Measurements from ENCODE around the gene HNRNPUL2. TPM values are rescaled to one million over a fixed set of nuclear protein-coding genes. Genes with fewer than 3 reads are reported as not detected.

HNRNPUL2 gene
- total RNA-seq, 1 experiment from 2014 or later = 47.3 TPM

DNA sequence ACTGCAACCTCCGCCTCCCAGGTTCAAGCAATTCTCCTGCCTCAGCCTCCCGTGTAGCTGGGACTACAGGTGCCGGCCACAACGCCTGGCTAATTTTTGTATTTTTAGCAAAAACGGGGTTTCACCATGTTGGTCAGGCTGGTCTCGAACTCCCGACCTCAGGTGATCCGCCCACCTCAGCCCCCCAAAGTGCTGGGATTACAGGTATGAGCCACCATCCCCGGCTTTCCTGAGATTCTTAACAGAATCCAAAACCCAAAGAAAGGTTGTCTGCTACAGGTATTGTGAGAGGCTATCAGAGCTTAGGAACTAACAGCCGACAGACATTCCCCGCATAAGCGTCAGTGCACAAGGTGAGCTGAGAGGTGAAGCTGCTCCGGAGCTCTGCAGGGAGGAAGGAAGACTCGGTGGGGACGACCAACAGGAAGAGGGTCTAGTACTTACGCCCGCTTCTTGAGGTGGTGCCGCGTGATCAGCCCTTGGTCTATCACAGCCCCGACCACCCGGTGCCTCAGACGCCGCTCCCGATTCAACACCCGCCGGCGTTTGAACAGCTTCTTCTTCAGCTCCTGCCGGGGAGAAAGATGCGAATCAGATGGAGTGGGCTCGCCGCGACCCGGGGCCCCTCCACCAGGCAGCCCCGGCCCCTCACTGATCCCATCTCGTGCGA lies 62.7 kb downstream of the HNRNPUL2 start:
- Histone ChIP-seq H3K4me1 (ENCODE audit: control insufficient read depth, insufficient read depth, low read length) (peaks cover 16% of the 10 kb centered on the region), H3K4me3 (ENCODE audit: low read depth in 2 of 2, low read length in 2 of 2) (peak overlapping the region; percentile 94 to 96), H3K9me3 (ENCODE audit: control insufficient read depth, insufficient read depth, low read depth, low read length) (no peaks in the 10 kb centered on the region), H3K27ac (ENCODE audit: low read length) (peak overlapping the region; percentile 99), H3K27me3 (ENCODE audit: control insufficient read depth, insufficient read depth, low read length) (no peaks in the 10 kb centered on the region), H3K36me3 (ENCODE audit: control insufficient read depth, insufficient read depth, low read length) (peaks cover 9% of the 10 kb centered on the region)
- TF ChIP-seq POLR2AphosphoS5 (IDR thresholded peaks at IDR 0.05; ENCODE audit: low read depth, low read length) (no peak), SIN3A (IDR thresholded peaks at IDR 0.05; ENCODE audit: borderline replicate concordance, insufficient read depth, low read depth, low read length) (no peak)
- TF ChIP-seq, protein P1, sequence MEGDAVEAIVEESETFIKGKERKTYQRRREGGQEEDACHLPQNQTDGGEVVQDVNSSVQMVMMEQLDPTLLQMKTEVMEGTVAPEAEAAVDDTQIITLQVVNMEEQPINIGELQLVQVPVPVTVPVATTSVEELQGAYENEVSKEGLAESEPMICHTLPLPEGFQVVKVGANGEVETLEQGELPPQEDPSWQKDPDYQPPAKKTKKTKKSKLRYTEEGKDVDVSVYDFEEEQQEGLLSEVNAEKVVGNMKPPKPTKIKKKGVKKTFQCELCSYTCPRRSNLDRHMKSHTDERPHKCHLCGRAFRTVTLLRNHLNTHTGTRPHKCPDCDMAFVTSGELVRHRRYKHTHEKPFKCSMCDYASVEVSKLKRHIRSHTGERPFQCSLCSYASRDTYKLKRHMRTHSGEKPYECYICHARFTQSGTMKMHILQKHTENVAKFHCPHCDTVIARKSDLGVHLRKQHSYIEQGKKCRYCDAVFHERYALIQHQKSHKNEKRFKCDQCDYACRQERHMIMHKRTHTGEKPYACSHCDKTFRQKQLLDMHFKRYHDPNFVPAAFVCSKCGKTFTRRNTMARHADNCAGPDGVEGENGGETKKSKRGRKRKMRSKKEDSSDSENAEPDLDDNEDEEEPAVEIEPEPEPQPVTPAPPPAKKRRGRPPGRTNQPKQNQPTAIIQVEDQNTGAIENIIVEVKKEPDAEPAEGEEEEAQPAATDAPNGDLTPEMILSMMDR (IDR thresholded peaks at IDR 0.05) = no peak
- intact Hi-C loops (cut with micrococcal nuclease; ENCODE audit: unreplicated experiment) = no loop called here
- ChIA-PET POLR2A (interaction anchor here (0.5 to 1.7 kb wide), 13 partner anchors 9 to 226 kb away, joined by 3 to 10 read pairs (median 3); partner anchors contain the start of genes HNRNPUL2, INTS5 and TTC9C), CTCF (interaction anchor here (0.6 to 0.9 kb wide), 2 partner anchors 53 to 54 kb away, joined by 3 to 6 read pairs; no protein-coding TSS in a partner anchor)
- TSS peak; percentile 83 for BruUV-seq (replicated peaks)
- ATAC-seq (peak; percentile 46), DNase-seq (ENCODE audit: low read depth, low spot score) (no peak)
- in situ Hi-C loops (cut with HindIII; ENCODE audit: low pct_unique_long_range_greater_than_20kb, low sequenced_read_pairs) = no loop called here

Other genes with a start within 250 kb of the HNRNPUL2 start
- 844 TPM for gene AHNAK, start 180.7 kb downstream of the HNRNPUL2 start, total RNA-seq (2021; ENCODE audit: unreplicated experiment)
- gene EEF1G, start 153.6 kb downstream of the HNRNPUL2 start, total RNA-seq (2021; ENCODE audit: unreplicated experiment) = 1,119 TPM
- gene TUT1, start 135.9 kb downstream of the HNRNPUL2 start, total RNA-seq (2021; ENCODE audit: unreplicated experiment) = 19.9 TPM
- 163 TPM for gene MTA2, start 125.6 kb downstream of the HNRNPUL2 start, total RNA-seq (2021; ENCODE audit: unreplicated experiment)
- gene EML3, start 114.7 kb downstream of the HNRNPUL2 start, total RNA-seq (2021; ENCODE audit: unreplicated experiment) = 88.8 TPM
- 2.7 TPM for gene ROM1, start 114.2 kb downstream of the HNRNPUL2 start, total RNA-seq (2021; ENCODE audit: unreplicated experiment)
- gene B3GAT3, start 105.5 kb downstream of the HNRNPUL2 start, total RNA-seq (2021; ENCODE audit: unreplicated experiment) = 68.2 TPM
- 415 TPM for gene GANAB, start 80.8 kb downstream of the HNRNPUL2 start, total RNA-seq (2021; ENCODE audit: unreplicated experiment)
- 22.0 TPM for gene INTS5, start 74.2 kb downstream of the HNRNPUL2 start, total RNA-seq (2021; ENCODE audit: unreplicated experiment)
- gene C11orf98, start 62.2 kb downstream of the HNRNPUL2 start, total RNA-seq (2021; ENCODE audit: unreplicated experiment) = 96.7 TPM
- 36.9 TPM for gene CSKMT, start 62.1 kb downstream of the HNRNPUL2 start, total RNA-seq (2021; ENCODE audit: unreplicated experiment)
- 7.4 TPM for gene UQCC3, start 55.8 kb downstream of the HNRNPUL2 start, total RNA-seq (2021; ENCODE audit: unreplicated experiment)
- 15.5 TPM for gene LBHD1, start 55.2 kb downstream of the HNRNPUL2 start, total RNA-seq (2021; ENCODE audit: unreplicated experiment)
- gene UBXN1, start 48.4 kb downstream of the HNRNPUL2 start, total RNA-seq (2021; ENCODE audit: unreplicated experiment) = 105 TPM
- 0.13 TPM for gene LRRN4CL, start 37.9 kb downstream of the HNRNPUL2 start, total RNA-seq (2021; ENCODE audit: unreplicated experiment)
- gene BSCL2, start 20.0 kb downstream of the HNRNPUL2 start, total RNA-seq (2021; ENCODE audit: unreplicated experiment) = 82.1 TPM
- not detected for gene GNG3, start 19.8 kb downstream of the HNRNPUL2 start, total RNA-seq (2021; ENCODE audit: unreplicated experiment)
- 39.4 TPM for gene TTC9C, start 1.0 kb upstream of the HNRNPUL2 start, total RNA-seq (2021; ENCODE audit: unreplicated experiment)
- 12.9 TPM for gene ZBTB3, start 26.7 kb upstream of the HNRNPUL2 start, total RNA-seq (2021; ENCODE audit: unreplicated experiment)
- 114 TPM for gene POLR2G, start 34.1 kb upstream of the HNRNPUL2 start, total RNA-seq (2021; ENCODE audit: unreplicated experiment)
- 32.6 TPM for gene TAF6L, start 43.9 kb upstream of the HNRNPUL2 start, total RNA-seq (2021; ENCODE audit: unreplicated experiment)
- gene TMEM179B, start 59.9 kb upstream of the HNRNPUL2 start, total RNA-seq (2021; ENCODE audit: unreplicated experiment) = 50.9 TPM
- gene TMEM223, start 64.5 kb upstream of the HNRNPUL2 start, total RNA-seq (2021; ENCODE audit: unreplicated experiment) = 20.1 TPM
- gene NXF1, start 78.0 kb upstream of the HNRNPUL2 start, total RNA-seq (2021; ENCODE audit: unreplicated experiment) = 56.7 TPM
- gene STX5, start 104.6 kb upstream of the HNRNPUL2 start, total RNA-seq (2021; ENCODE audit: unreplicated experiment) = 31.4 TPM
- not detected for gene TEX54, start 105.4 kb upstream of the HNRNPUL2 start, total RNA-seq (2021; ENCODE audit: unreplicated experiment)
- 62.9 TPM for gene WDR74, start 112.1 kb upstream of the HNRNPUL2 start, total RNA-seq (2021; ENCODE audit: unreplicated experiment)
- gene SLC3A2, start 153.4 kb upstream of the HNRNPUL2 start, total RNA-seq (2021; ENCODE audit: unreplicated experiment) = 184 TPM
- not detected for gene CHRM1, start 193.9 kb upstream of the HNRNPUL2 start, total RNA-seq (2021; ENCODE audit: unreplicated experiment)